ENCODE results near the gene IGFBP5.

DNA sequence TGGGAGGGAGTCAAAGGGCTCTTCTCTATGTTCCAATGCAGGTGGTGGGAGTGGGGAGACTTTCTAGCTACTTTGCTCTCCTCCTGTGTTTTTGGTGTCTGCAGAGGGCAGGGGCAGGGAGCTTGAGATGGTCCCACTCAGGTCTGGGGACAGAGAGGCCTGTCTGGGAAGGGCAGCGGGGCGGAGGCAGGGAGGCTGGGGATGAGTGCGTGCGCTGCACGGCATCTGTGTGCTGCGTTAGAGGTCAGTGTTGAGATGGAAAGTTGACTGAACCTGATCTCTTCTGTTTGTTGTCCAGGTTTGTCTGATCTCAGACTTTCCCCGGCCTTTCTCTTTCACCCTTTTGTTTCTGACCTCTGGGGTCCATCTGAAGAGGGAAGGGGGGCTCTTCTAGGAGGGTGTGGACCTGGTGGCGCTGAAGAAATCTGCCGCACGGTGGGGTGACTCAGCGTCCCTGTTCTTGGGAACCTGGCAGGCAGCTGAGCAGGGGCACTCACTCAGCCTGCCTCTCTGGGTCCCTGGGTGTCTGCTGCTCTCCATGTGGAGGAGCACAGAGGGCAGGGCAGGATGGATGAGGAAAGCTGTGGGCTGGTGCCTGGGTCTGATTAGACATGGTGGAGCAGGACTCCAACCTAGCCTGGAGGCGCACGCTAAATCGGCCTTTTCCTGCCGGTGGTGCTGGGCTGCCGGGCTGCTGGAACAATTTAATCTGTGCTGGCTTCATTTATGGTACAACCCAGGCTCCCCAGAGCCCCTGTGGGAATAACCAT is 38.1 kb downstream of the IGFBP5 start:
- TF ChIP-seq, protein P1, sequence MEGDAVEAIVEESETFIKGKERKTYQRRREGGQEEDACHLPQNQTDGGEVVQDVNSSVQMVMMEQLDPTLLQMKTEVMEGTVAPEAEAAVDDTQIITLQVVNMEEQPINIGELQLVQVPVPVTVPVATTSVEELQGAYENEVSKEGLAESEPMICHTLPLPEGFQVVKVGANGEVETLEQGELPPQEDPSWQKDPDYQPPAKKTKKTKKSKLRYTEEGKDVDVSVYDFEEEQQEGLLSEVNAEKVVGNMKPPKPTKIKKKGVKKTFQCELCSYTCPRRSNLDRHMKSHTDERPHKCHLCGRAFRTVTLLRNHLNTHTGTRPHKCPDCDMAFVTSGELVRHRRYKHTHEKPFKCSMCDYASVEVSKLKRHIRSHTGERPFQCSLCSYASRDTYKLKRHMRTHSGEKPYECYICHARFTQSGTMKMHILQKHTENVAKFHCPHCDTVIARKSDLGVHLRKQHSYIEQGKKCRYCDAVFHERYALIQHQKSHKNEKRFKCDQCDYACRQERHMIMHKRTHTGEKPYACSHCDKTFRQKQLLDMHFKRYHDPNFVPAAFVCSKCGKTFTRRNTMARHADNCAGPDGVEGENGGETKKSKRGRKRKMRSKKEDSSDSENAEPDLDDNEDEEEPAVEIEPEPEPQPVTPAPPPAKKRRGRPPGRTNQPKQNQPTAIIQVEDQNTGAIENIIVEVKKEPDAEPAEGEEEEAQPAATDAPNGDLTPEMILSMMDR (IDR thresholded peaks at IDR 0.05), result no peak
- TF ChIP-seq EP300 (IDR thresholded peaks at IDR 0.05), result no peak

All from tibial nerve (tissue), 4 donors.